ENCODE data around the gene PNPLA8. TPM values are rescaled to one million over a fixed set of nuclear protein-coding genes. Genes with fewer than 3 reads are reported as not detected.

The PNPLA8 gene
- total and polyA plus RNA-seq, 2 donors (not counting 1 experiment from before 2014, with no cell fraction given) = 12.3 to 57.3 TPM

- CTCF ChIA-PET = interaction anchor here (0.7 to 1.6 kb wide), 11 partner anchors 10 to 322 kb away, joined by 3 to 11 read pairs (median 4); partner anchors contain the start of genes DNAJB9, PNPLA8 and THAP5
- peak overlapping the region; percentile 91 to 95 for H3K27ac ChIP-seq (ENCODE audit: low read length in 2 of 2)
- peak overlapping the region; percentile 30 for H2AFZ ChIP-seq (ENCODE audit: insufficient read depth, low read depth, low read length, poor library complexity, severe bottlenecking)
- H3K4me3 ChIP-seq (ENCODE audit: control extremely low read depth in 1 of 5, extremely low read depth in 1 of 5, insufficient read depth in 1 of 5, low read depth in 2 of 5, low read length in 4 of 5) = peak overlapping the region; percentile 29 to 51 (median 40)
- DNase-seq (peak; percentile 81), ATAC-seq (ENCODE audit: low read depth) (peak; percentile 94)
- no peaks in the 10 kb centered on the region for H3K27me3 ChIP-seq (replicated peaks in 1 of 4; ENCODE audit: control extremely low read depth in 1 of 4, control insufficient read depth in 3 of 4, insufficient read depth in 4 of 4, low read length in 3 of 4)
- H3K9ac ChIP-seq (ENCODE audit: low read length) = peak overlapping the region; percentile 42
- intact Hi-C loops (cut with micrococcal nuclease) = loop anchor here (1.0 kb wide), 5 partner anchors 10 to 612 kb away; partner anchors contain the start of genes DLD, DNAJB9, PNPLA8 and THAP5
- Mint-ChIP-seq H3K4me3 (peak overlapping the region; percentile 90), H3K27me3 (no peaks in the 10 kb centered on the region), H3K27ac (peak overlapping the region; percentile 100), H3K9me3 (ENCODE audit: insufficient read depth) (peaks cover 5% of the 10 kb centered on the region), H3K4me1 (peaks cover 51% of the 10 kb centered on the region)
- POLR2A ChIA-PET = interaction anchor here (1.1 to 2.9 kb wide), 6 partner anchors 10 to 66 kb away, joined by 3 to 26 read pairs (median 4); partner anchors contain the start of genes DNAJB9, PNPLA8 and THAP5
- TF ChIP-seq CTCF (IDR thresholded peaks at IDR 0.05) = no peak
- TF ChIP-seq EZH2 (IDR thresholded peaks at IDR 0.05; ENCODE audit: borderline replicate concordance, insufficient read depth, low read depth, low read length, poor library complexity, severe bottlenecking) = no peak
- H3K36me3 ChIP-seq (replicated peaks in 1 of 2; ENCODE audit: control extremely low read depth in 1 of 2, control insufficient read depth in 1 of 2, extremely low read depth in 1 of 2, insufficient read depth in 2 of 2, low read length in 1 of 2) = peaks cover 3 to 26% of the 10 kb centered on the region in 2 experiments
- 0% methylated on average over 2 of the region's 5 CpGs for WGBS (ENCODE audit: insufficient coverage)
- H3K4me2 ChIP-seq (replicated peaks; ENCODE audit: low read depth, low read length, poor library complexity, severe bottlenecking) = peak overlapping the region; percentile 74
- peaks cover 63% of the 10 kb centered on the region for H3K79me2 ChIP-seq (ENCODE audit: control insufficient read depth, insufficient read depth, low read length)
- H4K20me1 ChIP-seq (ENCODE audit: control insufficient read depth, insufficient read depth, low read length, poor library complexity, severe bottlenecking) = no peaks in the 10 kb centered on the region
- H3K9me3 ChIP-seq (ENCODE audit: control extremely low read depth in 1 of 3, control insufficient read depth in 2 of 3, insufficient read depth in 1 of 3, low read length in 2 of 3) = peaks cover 0 to 3% (median 0%) of the 10 kb centered on the region in 3 donors
- peaks cover 37 to 40% of the 10 kb centered on the region in 2 donors for H3K4me1 ChIP-seq (ENCODE audit: control insufficient read depth in 2 of 2, insufficient read depth in 2 of 2, low read length in 2 of 2)
These were observed 22.6 kb downstream of the PNPLA8 start for GRCh38 chr7:108503112-108504026.

Measured in B cell (primary cell).